ENCODE results near the gene SLC6A2.

DNA sequence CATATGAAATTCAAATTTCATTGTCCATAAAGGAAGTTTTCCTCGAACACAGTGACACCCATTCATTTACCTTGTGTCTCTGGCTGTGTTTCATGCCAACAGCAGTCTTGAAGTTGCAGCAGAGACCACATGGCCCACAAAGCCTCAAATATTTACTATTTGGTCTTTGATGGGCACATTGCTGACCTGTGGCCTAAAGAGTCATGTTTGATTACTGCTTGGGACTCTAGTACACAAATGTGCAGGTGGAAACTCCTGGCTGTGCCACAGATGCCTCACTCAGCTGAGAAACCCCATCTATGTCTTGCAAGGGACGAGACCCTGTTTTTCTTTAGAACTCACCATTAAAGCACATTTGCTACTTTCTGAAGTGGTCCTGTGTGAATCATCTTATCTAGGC lies 76.7 kb downstream of the SLC6A2 start:
- TF ChIP-seq, protein P1, sequence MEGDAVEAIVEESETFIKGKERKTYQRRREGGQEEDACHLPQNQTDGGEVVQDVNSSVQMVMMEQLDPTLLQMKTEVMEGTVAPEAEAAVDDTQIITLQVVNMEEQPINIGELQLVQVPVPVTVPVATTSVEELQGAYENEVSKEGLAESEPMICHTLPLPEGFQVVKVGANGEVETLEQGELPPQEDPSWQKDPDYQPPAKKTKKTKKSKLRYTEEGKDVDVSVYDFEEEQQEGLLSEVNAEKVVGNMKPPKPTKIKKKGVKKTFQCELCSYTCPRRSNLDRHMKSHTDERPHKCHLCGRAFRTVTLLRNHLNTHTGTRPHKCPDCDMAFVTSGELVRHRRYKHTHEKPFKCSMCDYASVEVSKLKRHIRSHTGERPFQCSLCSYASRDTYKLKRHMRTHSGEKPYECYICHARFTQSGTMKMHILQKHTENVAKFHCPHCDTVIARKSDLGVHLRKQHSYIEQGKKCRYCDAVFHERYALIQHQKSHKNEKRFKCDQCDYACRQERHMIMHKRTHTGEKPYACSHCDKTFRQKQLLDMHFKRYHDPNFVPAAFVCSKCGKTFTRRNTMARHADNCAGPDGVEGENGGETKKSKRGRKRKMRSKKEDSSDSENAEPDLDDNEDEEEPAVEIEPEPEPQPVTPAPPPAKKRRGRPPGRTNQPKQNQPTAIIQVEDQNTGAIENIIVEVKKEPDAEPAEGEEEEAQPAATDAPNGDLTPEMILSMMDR (IDR thresholded peaks at IDR 0.05), result no peak
- TF ChIP-seq POLR2A (IDR thresholded peaks at IDR 0.05), result no peak

Measured in suprapubic skin (tissue), 3 donors.